ENCODE results near the gene TPM3. TPM values are rescaled to one million over a fixed set of nuclear protein-coding genes. Genes with fewer than 3 reads are reported as not detected.
A peak's percentile ranks its signal among the peaks of the same experiment; 100 is the strongest.

Gene TPM3
- total RNA-seq, 1 experiment from 2014 or later: 625 TPM

DNA sequence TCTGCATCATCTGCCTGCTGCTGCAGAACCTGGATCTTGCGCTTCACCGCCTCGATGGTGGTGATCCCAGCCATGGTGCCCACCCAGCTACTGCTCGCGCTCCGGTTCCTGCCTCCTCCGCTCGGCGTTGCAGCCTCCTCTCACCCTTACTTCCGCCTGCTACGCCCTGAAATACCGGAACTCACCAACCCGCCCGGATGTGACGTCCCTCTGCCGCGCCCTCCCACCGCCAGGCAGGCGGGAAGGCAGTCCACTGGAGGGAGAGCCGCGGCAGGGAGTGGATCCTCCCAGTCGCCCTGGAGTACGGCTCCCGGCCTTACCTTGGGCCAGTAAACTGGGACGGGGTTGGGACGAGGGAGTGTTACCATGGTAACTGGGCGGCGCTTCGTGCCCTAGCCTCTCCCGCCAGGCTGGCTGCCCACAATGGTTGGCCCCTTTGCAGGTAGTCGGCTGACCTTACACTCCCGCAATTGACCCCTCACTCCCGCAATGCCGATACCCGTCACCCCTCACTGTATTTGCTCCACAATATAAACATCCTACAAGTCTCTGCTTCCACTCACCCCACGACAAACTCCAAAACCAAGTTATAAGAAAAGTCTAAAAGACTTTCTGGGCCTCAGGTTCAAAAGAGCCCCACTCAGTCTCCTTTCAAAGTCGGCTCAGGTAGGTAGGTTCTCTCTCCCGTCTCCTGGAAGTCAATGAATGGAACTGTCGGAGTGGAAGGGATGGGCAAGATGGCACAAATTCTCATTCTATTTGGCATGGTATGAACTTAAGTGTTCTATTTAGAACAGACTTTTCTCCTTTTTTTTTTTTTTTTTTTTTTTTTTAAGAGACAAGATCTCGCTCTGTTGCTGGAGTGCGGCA is 8.6 kb downstream of the TPM3 start:
- intact Hi-C loops (cut with micrococcal nuclease): loop anchor here (10.0 kb wide), 2 partner anchors 362 to 388 kb away; no protein-coding TSS in a partner anchor
- BruUV-seq (replicated peaks): TSS peak; percentile 88
- peak overlapping the region; percentile 92 for H3K4me3 Mint-ChIP-seq (ENCODE audit: unreplicated experiment)
- TF ChIP-seq, protein P1, sequence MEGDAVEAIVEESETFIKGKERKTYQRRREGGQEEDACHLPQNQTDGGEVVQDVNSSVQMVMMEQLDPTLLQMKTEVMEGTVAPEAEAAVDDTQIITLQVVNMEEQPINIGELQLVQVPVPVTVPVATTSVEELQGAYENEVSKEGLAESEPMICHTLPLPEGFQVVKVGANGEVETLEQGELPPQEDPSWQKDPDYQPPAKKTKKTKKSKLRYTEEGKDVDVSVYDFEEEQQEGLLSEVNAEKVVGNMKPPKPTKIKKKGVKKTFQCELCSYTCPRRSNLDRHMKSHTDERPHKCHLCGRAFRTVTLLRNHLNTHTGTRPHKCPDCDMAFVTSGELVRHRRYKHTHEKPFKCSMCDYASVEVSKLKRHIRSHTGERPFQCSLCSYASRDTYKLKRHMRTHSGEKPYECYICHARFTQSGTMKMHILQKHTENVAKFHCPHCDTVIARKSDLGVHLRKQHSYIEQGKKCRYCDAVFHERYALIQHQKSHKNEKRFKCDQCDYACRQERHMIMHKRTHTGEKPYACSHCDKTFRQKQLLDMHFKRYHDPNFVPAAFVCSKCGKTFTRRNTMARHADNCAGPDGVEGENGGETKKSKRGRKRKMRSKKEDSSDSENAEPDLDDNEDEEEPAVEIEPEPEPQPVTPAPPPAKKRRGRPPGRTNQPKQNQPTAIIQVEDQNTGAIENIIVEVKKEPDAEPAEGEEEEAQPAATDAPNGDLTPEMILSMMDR (IDR thresholded peaks at IDR 0.05; ENCODE audit: unreplicated experiment): no peak
- H3K27ac Mint-ChIP-seq (ENCODE audit: low read depth, unreplicated experiment): peak overlapping the region; percentile 96
- peaks cover 29% of the 10 kb centered on the region for H3K36me3 Mint-ChIP-seq (ENCODE audit: insufficient read depth, unreplicated experiment)
- POLR2A ChIA-PET: interaction anchor here (0.6 to 8.6 kb wide), 23 partner anchors 7 to 571 kb away, joined by 3 to 140 read pairs (median 4); partner anchors contain the start of genes CREB3L4, CRTC2, HAX1 and JTB
- no peaks in the 10 kb centered on the region for H3K27me3 Mint-ChIP-seq (ENCODE audit: insufficient read depth, unreplicated experiment)
- peak; percentile 99 for DNase-seq (ENCODE audit: unreplicated experiment)
- H3K9me3 Mint-ChIP-seq (ENCODE audit: unreplicated experiment): no peaks in the 10 kb centered on the region
- H3K4me1 Mint-ChIP-seq (ENCODE audit: insufficient read depth, unreplicated experiment): peaks cover 27% of the 10 kb centered on the region
- CTCF ChIA-PET: interaction anchor here (0.6 to 1.2 kb wide), 7 partner anchors 10 to 1286 kb away, joined by 3 to 7 read pairs (median 5); no protein-coding TSS in a partner anchor

GRCh38 chr1:154182344-154183045 is 9.4 kb downstream of the TPM3 start:
- H3K4me1 Mint-ChIP-seq (ENCODE audit: insufficient read depth, unreplicated experiment): peaks cover 35% of the 10 kb centered on the region
- POLR2A ChIA-PET: interaction anchor here (0.6 to 8.6 kb wide), 34 partner anchors 8 to 572 kb away, joined by 3 to 140 read pairs (median 4); partner anchors contain the start of genes CREB3L4, CRTC2, HAX1 and JTB

DNA sequence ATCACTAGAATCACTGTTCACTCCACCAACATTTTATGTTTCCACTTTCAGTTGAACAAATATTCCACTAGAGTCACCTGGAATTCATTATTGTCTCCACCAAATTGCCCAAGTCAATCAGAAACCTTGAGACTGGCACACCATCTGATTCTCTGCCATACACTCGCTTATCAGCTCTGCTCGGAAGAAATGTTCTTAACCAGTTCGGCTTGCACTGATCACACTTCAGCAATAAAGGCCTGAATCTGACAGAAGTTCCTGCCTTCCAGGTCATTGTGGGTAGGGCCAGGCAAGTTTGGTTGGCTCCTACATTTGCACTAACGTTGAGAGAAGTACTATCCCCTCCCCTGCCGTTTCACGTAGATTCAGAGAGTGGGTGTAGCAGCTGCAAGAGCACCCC is 10.0 kb downstream of the TPM3 start:
- H3K9me3 Mint-ChIP-seq (ENCODE audit: unreplicated experiment): no peaks in the 10 kb centered on the region
- POLR2A ChIA-PET: interaction anchor here (0.6 to 8.6 kb wide), 28 partner anchors 9 to 571 kb away, joined by 3 to 140 read pairs (median 4); partner anchors contain the start of genes CREB3L4, CRTC2, JTB and RPS27
- TSS peak; percentile 32 for BruUV-seq (replicated peaks)
- peak overlapping the region; percentile 96 for H3K27ac Mint-ChIP-seq (ENCODE audit: low read depth, unreplicated experiment)
- TF ChIP-seq, protein P1 (IDR thresholded peaks at IDR 0.05; ENCODE audit: unreplicated experiment): no peak
- DNase-seq (ENCODE audit: unreplicated experiment): no peak
- peaks cover 40% of the 10 kb centered on the region for H3K4me1 Mint-ChIP-seq (ENCODE audit: insufficient read depth, unreplicated experiment)
- intact Hi-C loops (cut with micrococcal nuclease): loop anchor here (1.0 to 10.0 kb wide), 3 partner anchors 192 to 387 kb away; partner anchors contain the start of gene RPS27
- CTCF ChIA-PET: interaction anchor here (0.6 to 2.1 kb wide), 8 partner anchors 12 to 311 kb away, joined by 3 to 9 read pairs (median 3); partner anchors contain the start of gene HAX1
- peaks cover 29% of the 10 kb centered on the region for H3K36me3 Mint-ChIP-seq (ENCODE audit: insufficient read depth, unreplicated experiment)
- no peaks in the 10 kb centered on the region for H3K27me3 Mint-ChIP-seq (ENCODE audit: insufficient read depth, unreplicated experiment)
- H3K4me3 Mint-ChIP-seq (ENCODE audit: unreplicated experiment): peak overlapping the region; percentile 92

More at GRCh38 chr1:154182344-154183045, 9.4 kb downstream of the TPM3 start:
- Mint-ChIP-seq H3K36me3 (ENCODE audit: insufficient read depth, unreplicated experiment) (peaks cover 29% of the 10 kb centered on the region), H3K27ac (ENCODE audit: low read depth, unreplicated experiment) (peak overlapping the region; percentile 96), H3K9me3 (ENCODE audit: unreplicated experiment) (no peaks in the 10 kb centered on the region), H3K4me3 (ENCODE audit: unreplicated experiment) (peak overlapping the region; percentile 92), H3K27me3 (ENCODE audit: insufficient read depth, unreplicated experiment) (no peaks in the 10 kb centered on the region)
- BruUV-seq (replicated peaks): no TSS peak
- intact Hi-C loops (cut with micrococcal nuclease): loop anchor here (1.0 to 10.0 kb wide), 3 partner anchors 192 to 388 kb away; partner anchors contain the start of gene RPS27
- TF ChIP-seq, protein P1 (IDR thresholded peaks at IDR 0.05; ENCODE audit: unreplicated experiment): peak; percentile 3
- CTCF ChIA-PET: interaction anchor here (0.6 to 2.1 kb wide), 9 partner anchors 11 to 1287 kb away, joined by 3 to 9 read pairs (median 4); partner anchors contain the start of gene HAX1
- DNase-seq (ENCODE audit: unreplicated experiment): peak; percentile 86
